HCT116 (cell line): ENCODE measurements around the gene CDC14A. TPM values are rescaled to one million over a fixed set of nuclear protein-coding genes. Genes with fewer than 3 reads are reported as not detected.

Source experiments
- ATAC-seq: fragments of 200-7000 bp; cut with Tn5 transposase; 2 replicates; pipeline ENCODE4 v1.9.1; 2020; ENCODE audit warnings: mild to moderate bottlenecking, moderate library complexity
- BruUV-seq: library from RNA; stranded (reverse); fragments of 400-500 nt; replicated peaks from 2 replicates; lab custom pipeline; 2021; lab: Mats Ljungman, UMichigan
- CTCF ChIA-PET: fragments of 300-600 bp; sonication (Branson Sonifier 250); formaldehyde crosslinking; loops from one replicate; lab custom pipeline; 2021; ENCODE audit warnings: antibody characterized with exemption; lab: Charles Lee
- POLR2A ChIA-PET: fragments of 300-600, 350-600 bp; sonication (Branson Sonifier 250); formaldehyde crosslinking; loops from one replicate; lab custom pipeline; 2021; ENCODE audit warnings: antibody characterized with exemption; lab: Charles Lee
- RAD21 ChIA-PET, 2 experiments: fragments of 300-600 bp; sonication (Branson Sonifier 250); formaldehyde crosslinking; loops; one replicate each; lab custom pipeline; 2023; ENCODE audit warnings: low total read pairs in 2 of 2; ENCODE audit not compliant: uncharacterized antibody in 2 of 2, unreplicated experiment in 2 of 2, low non-redundant PET in 1 of 2; lab: Charles Lee
- DNase-seq: peaks from one replicate; pipeline ENCODE4 v3.0.0-alpha.2; 2010; ENCODE audit warnings: low read depth, low spot score
- H2AFZ ChIP-seq: fragments of 200-600 bp; shearing (Covaris generic), sonication (generic); 2 replicates; pipeline ENCODE4 v1.6.1; 2017; ENCODE audit warnings: low read depth, mixed run types, mixed read lengths, antibody characterized with exemption, low read length; ENCODE audit not compliant: poor library complexity, severe bottlenecking
- H3K27ac ChIP-seq: 2 replicates; pipeline ENCODE4 v1.5.1; 2012; ENCODE audit warnings: low read depth, low read length
- H3K27me3 ChIP-seq: fragments of 200-600 bp; sonication (generic); 2 replicates; pipeline ENCODE4 v1.6.1; 2016; ENCODE audit warnings: mixed run types, low read length, mixed read lengths; ENCODE audit not compliant: insufficient read depth
- H3K36me3 ChIP-seq, 2 experiments: fragments of 200-500 bp in 1 of 2; fragments of 200-600 bp in 1 of 2; sonication (Bioruptor generic) in 1 of 2; sonication (generic) in 1 of 2; 2 replicates each; pipeline versions ENCODE4 v1.5.1 to v1.6.1; 2014 to 2016; ENCODE audit warnings: low read length in 2 of 2, inconsistent platforms in 1 of 2, mixed read lengths in 1 of 2, mixed run types in 1 of 2; ENCODE audit not compliant: insufficient read depth in 2 of 2, control insufficient read depth in 1 of 2
- H3K4me1 ChIP-seq, 2 experiments: fragments of 200-600 bp in 1 of 2; sonication (generic) in 1 of 2; 2 replicates each; pipeline versions ENCODE4 v1.5.1 to v1.6.1; 2012 to 2017; ENCODE audit warnings: low read length in 2 of 2, inconsistent platforms in 1 of 2, mild to moderate bottlenecking in 1 of 2, mixed read lengths in 1 of 2, mixed run types in 1 of 2, moderate library complexity in 1 of 2; ENCODE audit not compliant: insufficient read depth in 2 of 2, control insufficient read depth in 1 of 2
- H3K4me2 ChIP-seq: fragments of 200-600 bp; sonication (generic); 2 replicates; pipeline ENCODE4 v1.6.1; 2017; ENCODE audit warnings: mixed run types, low read length, mixed read lengths
- H3K4me3 ChIP-seq, 2 experiments: fragments of 200-600 bp in 1 of 2; sonication (generic) in 1 of 2; replicated peaks in 1 of 2; 2 replicates each; pipeline ENCODE4 v1.5.1; 2011 to 2016; ENCODE audit warnings: low read length in 2 of 2, control low read depth in 1 of 2, low read depth in 1 of 2, mild to moderate bottlenecking in 1 of 2, mixed read lengths in 1 of 2, mixed run types in 1 of 2
- H3K79me2 ChIP-seq: fragments of 200-600 bp; sonication (generic); 2 replicates; pipeline ENCODE4 v1.6.1; 2017; ENCODE audit warnings: mild to moderate bottlenecking, mixed run types, low read length, moderate library complexity, mixed read lengths; ENCODE audit not compliant: insufficient read depth
- H3K9ac ChIP-seq: fragments of 200-600 bp; sonication (generic); 2 replicates; pipeline ENCODE4 v1.6.1; 2016; ENCODE audit warnings: low read length, mixed read lengths
- H3K9me2 ChIP-seq: fragments of 200-600 bp; sonication (generic), shearing (Covaris generic); 2 replicates; pipeline ENCODE4 v1.6.1; 2017; ENCODE audit warnings: mixed run types, mild to moderate bottlenecking, moderate library complexity; ENCODE audit not compliant: insufficient read depth
- H3K9me3 ChIP-seq, 2 experiments: fragments of 200-500 bp in 1 of 2; fragments of 200-600 bp in 1 of 2; sonication (Bioruptor generic) in 1 of 2; sonication (generic) in 1 of 2; 2 replicates each; pipeline ENCODE4 v1.6.1; 2014 to 2017; ENCODE audit warnings: low read length in 2 of 2, mixed read lengths in 2 of 2, inconsistent platforms in 1 of 2, low read depth in 1 of 2, mild to moderate bottlenecking in 1 of 2, mixed run types in 1 of 2, moderate library complexity in 1 of 2; ENCODE audit not compliant: control insufficient read depth in 1 of 2, insufficient read depth in 1 of 2
- H4K20me1 ChIP-seq: fragments of 200-600 bp; sonication (generic), shearing (Covaris generic); 2 replicates; pipeline ENCODE4 v1.6.1; 2017; ENCODE audit warnings: mixed run types, mild to moderate bottlenecking, moderate library complexity; ENCODE audit not compliant: insufficient read depth
- ATF3 ChIP-seq: IDR thresholded peaks from 2 replicates; pipeline ENCODE4 v1.6.1; 2012
- EGR1 ChIP-seq: IDR thresholded peaks from 2 replicates; pipeline ENCODE4 v1.6.1; 2012; ENCODE audit warnings: low read depth
- ELF1 ChIP-seq: IDR thresholded peaks from 2 replicates; pipeline ENCODE4 v1.6.1; 2012; ENCODE audit warnings: low read depth, borderline replicate concordance
- EZH2 ChIP-seq: fragments of 200-600 bp; sonication (generic); IDR thresholded peaks from 2 replicates; pipeline ENCODE4 v1.6.1; 2017; ENCODE audit warnings: antibody characterized with exemption, mixed run types
- EZH2phosphoT487 ChIP-seq: fragments of 200-600 bp; IDR thresholded peaks from 2 replicates; pipeline ENCODE4 v1.6.1; 2018; ENCODE audit warnings: antibody characterized with exemption, borderline replicate concordance
- FOSL1 ChIP-seq: IDR thresholded peaks from 2 replicates; pipeline ENCODE4 v1.6.1; 2012; ENCODE audit warnings: low read depth
- JUND ChIP-seq: IDR thresholded peaks from 2 replicates; pipeline ENCODE4 v1.6.1; 2012
- MAX ChIP-seq: IDR thresholded peaks from 2 replicates; pipeline ENCODE4 v1.6.1; 2012
- POLR2A ChIP-seq: IDR thresholded peaks from 2 replicates; pipeline ENCODE4 v1.7.0; 2011; ENCODE audit warnings: borderline replicate concordance; ENCODE audit not compliant: insufficient read depth, insufficient read length; ENCODE audit errors: extremely low read depth
- POLR2AphosphoS5 ChIP-seq: IDR thresholded peaks from 2 replicates; pipeline ENCODE4 v1.6.1; 2011; ENCODE audit warnings: mild to moderate bottlenecking, low read depth, low read length, moderate library complexity
- RAD21 ChIP-seq: IDR thresholded peaks from 2 replicates; pipeline ENCODE4 v1.6.1; 2012; ENCODE audit warnings: low read depth, mild to moderate bottlenecking
- SIN3A ChIP-seq: IDR thresholded peaks from 2 replicates; pipeline ENCODE4 v1.6.1; 2012; ENCODE audit warnings: low read depth
- SP1 ChIP-seq: IDR thresholded peaks from 2 replicates; pipeline ENCODE4 v1.6.1; 2012; ENCODE audit warnings: low read depth
- SRF ChIP-seq: IDR thresholded peaks from 2 replicates; pipeline ENCODE4 v1.6.1; 2012; ENCODE audit warnings: low read depth
- TCF7L2 ChIP-seq: IDR thresholded peaks from 2 replicates; pipeline ENCODE4 v1.7.0; 2011; ENCODE audit warnings: borderline replicate concordance, inconsistent platforms; ENCODE audit not compliant: insufficient read depth, insufficient read length; ENCODE audit errors: extremely low read depth
- YY1 ChIP-seq: IDR thresholded peaks from 2 replicates; pipeline ENCODE4 v1.6.1; 2011; ENCODE audit warnings: low read length, low read depth, moderate library complexity, mild to moderate bottlenecking; ENCODE audit not compliant: insufficient replicate concordance; ENCODE audit errors: extremely low read depth
- ZFX ChIP-seq: fragments of 450-650 bp; IDR thresholded peaks from 2 replicates; pipeline ENCODE4 v1.6.1; 2017
- ZNF274 ChIP-seq: fragments of 200-500 bp; sonication (Bioruptor generic); IDR thresholded peaks from 2 replicates; pipeline ENCODE4 v1.6.1; 2014; ENCODE audit warnings: mild to moderate bottlenecking, low read depth, low read length, inconsistent platforms
- intact Hi-C: fragments of 100-400 bp; cut with micrococcal nuclease; formaldehyde crosslinking; loops from 2 replicates; pipeline ENCODE4 v1.10.0; 2022
- total RNA-seq: library from RNA; stranded (reverse); gene quantifications from one replicate; pipeline ENCODE4 v1.2.1, GENCODE V29; 2021; ENCODE audit not compliant: unreplicated experiment
- TF ChIP-seq, protein P1 (sequence below): IDR thresholded peaks from 2 replicates; pipeline ENCODE4 v1.6.1; 2011; ENCODE audit warnings: mild to moderate bottlenecking, low read length, moderate library complexity; ENCODE audit not compliant: insufficient replicate concordance; ENCODE audit errors: extremely low read depth
- TF ChIP-seq, protein P2 (sequence below): IDR thresholded peaks from 2 replicates; pipeline ENCODE4 v1.6.1; 2012; ENCODE audit warnings: low read depth

The CDC14A gene
- total RNA-seq, 1 experiment from 2014 or later: 5.1 TPM

DNA sequence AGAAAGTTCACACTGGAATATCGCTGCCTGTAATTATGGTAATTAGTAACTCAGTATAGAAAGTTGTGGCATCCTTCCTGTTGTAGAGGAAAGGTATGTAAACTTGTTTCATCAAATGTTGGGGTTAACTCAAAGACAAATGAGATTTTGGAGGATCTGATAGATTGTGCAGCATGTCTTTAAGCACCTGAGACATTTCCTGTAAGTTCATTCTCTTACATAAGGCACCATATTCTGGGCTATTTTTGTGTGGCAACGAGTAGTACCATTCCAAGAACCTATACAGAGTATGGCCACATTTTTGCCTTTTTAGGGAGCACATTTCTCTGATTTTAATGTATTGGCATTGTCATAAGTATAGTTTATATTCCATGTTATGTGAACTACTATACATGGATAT, 88.8 kb downstream of the CDC14A start:
- ATAC-seq: no peak
- no peaks in the 10 kb centered on the region for H3K9me3 ChIP-seq
- no peak overlapping the region for H3K9ac ChIP-seq
- H3K27me3 ChIP-seq: no peaks in the 10 kb centered on the region
- no peaks in the 10 kb centered on the region for H3K36me3 ChIP-seq
- no TSS peak for BruUV-seq
- DNase-seq: no peak
- no peaks in the 10 kb centered on the region for H3K9me2 ChIP-seq
- H4K20me1 ChIP-seq: no peaks in the 10 kb centered on the region
- CTCF ChIA-PET: interaction anchor here (0.7 to 2.3 kb wide), 3 partner anchors 15 to 428 kb away, joined by 3 to 5 read pairs (median 4); no protein-coding TSS in a partner anchor
- H3K4me1 ChIP-seq: no peaks in the 10 kb centered on the region
- no peaks in the 10 kb centered on the region for H3K79me2 ChIP-seq
- intact Hi-C loops: no loop called here
- POLR2A ChIA-PET: no interaction called here
- RAD21 ChIA-PET: no interaction called here
- H3K4me2 ChIP-seq: no peak overlapping the region
- H3K27ac ChIP-seq: no peak overlapping the region
- no peak overlapping the region for H3K4me3 ChIP-seq
- TF ChIP-seq POLR2AphosphoS5: no peak
- TF ChIP-seq TCF7L2: no peak
- TF ChIP-seq ZFX: no peak
- TF ChIP-seq SIN3A: no peak
- TF ChIP-seq ELF1: no peak
- no peak for TF ChIP-seq MAX
- TF ChIP-seq RAD21: no peak
- no peak for TF ChIP-seq ATF3
- no peak for TF ChIP-seq EZH2phosphoT487
- TF ChIP-seq YY1: no peak
- TF ChIP-seq, protein P1, sequence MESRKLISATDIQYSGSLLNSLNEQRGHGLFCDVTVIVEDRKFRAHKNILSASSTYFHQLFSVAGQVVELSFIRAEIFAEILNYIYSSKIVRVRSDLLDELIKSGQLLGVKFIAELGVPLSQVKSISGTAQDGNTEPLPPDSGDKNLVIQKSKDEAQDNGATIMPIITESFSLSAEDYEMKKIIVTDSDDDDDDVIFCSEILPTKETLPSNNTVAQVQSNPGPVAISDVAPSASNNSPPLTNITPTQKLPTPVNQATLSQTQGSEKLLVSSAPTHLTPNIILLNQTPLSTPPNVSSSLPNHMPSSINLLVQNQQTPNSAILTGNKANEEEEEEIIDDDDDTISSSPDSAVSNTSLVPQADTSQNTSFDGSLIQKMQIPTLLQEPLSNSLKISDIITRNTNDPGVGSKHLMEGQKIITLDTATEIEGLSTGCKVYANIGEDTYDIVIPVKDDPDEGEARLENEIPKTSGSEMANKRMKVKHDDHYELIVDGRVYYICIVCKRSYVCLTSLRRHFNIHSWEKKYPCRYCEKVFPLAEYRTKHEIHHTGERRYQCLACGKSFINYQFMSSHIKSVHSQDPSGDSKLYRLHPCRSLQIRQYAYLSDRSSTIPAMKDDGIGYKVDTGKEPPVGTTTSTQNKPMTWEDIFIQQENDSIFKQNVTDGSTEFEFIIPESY: no peak
- TF ChIP-seq, protein P2, sequence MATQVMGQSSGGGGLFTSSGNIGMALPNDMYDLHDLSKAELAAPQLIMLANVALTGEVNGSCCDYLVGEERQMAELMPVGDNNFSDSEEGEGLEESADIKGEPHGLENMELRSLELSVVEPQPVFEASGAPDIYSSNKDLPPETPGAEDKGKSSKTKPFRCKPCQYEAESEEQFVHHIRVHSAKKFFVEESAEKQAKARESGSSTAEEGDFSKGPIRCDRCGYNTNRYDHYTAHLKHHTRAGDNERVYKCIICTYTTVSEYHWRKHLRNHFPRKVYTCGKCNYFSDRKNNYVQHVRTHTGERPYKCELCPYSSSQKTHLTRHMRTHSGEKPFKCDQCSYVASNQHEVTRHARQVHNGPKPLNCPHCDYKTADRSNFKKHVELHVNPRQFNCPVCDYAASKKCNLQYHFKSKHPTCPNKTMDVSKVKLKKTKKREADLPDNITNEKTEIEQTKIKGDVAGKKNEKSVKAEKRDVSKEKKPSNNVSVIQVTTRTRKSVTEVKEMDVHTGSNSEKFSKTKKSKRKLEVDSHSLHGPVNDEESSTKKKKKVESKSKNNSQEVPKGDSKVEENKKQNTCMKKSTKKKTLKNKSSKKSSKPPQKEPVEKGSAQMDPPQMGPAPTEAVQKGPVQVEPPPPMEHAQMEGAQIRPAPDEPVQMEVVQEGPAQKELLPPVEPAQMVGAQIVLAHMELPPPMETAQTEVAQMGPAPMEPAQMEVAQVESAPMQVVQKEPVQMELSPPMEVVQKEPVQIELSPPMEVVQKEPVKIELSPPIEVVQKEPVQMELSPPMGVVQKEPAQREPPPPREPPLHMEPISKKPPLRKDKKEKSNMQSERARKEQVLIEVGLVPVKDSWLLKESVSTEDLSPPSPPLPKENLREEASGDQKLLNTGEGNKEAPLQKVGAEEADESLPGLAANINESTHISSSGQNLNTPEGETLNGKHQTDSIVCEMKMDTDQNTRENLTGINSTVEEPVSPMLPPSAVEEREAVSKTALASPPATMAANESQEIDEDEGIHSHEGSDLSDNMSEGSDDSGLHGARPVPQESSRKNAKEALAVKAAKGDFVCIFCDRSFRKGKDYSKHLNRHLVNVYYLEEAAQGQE: no peak
- no peak for TF ChIP-seq ZNF274
- TF ChIP-seq JUND: no peak
- no peak for TF ChIP-seq SRF
- TF ChIP-seq FOSL1: no peak
- no peak for TF ChIP-seq EGR1
- TF ChIP-seq EZH2: no peak
- TF ChIP-seq SP1: no peak
- no peak for TF ChIP-seq POLR2A
- H2AFZ ChIP-seq: no peak overlapping the region
